MM.1S (cell line): ENCODE results near the gene CRISP1.

Experiments used
- DNase-seq: peaks from one replicate; pipeline ENCODE4 v3.0.0-alpha.2; 2015
- H2AFZ ChIP-seq: fragments of 300-600 bp; sonication (generic); 2 replicates; pipeline ENCODE4 v1.6.0; 2016; ENCODE audit warnings: antibody characterized with exemption, low read length
- H3F3A ChIP-seq: fragments of 300-600 bp; sonication (generic); 2 replicates; pipeline ENCODE4 v1.6.1; 2016; ENCODE audit warnings: mild to moderate bottlenecking, antibody characterized with exemption, low read length, moderate library complexity, mixed read lengths; ENCODE audit not compliant: insufficient read depth
- H3K27ac ChIP-seq: fragments of 300-600 bp; sonication (generic); 2 replicates; pipeline ENCODE4 v1.5.1; 2016; ENCODE audit warnings: mild to moderate bottlenecking, low read length
- H3K27me3 ChIP-seq: fragments of 300-600 bp; sonication (generic); replicated peaks from 2 replicates; pipeline ENCODE4 v1.6.0; 2016; ENCODE audit warnings: low read length; ENCODE audit not compliant: insufficient read depth
- H3K36me3 ChIP-seq: fragments of 300-600 bp; sonication (generic); replicated peaks from 2 replicates; pipeline ENCODE4 v1.6.1; 2016; ENCODE audit warnings: mild to moderate bottlenecking, low read length, mixed read lengths; ENCODE audit not compliant: insufficient read depth
- H3K4me1 ChIP-seq: fragments of 300-600 bp; sonication (generic); 2 replicates; pipeline ENCODE4 v1.6.1; 2016; ENCODE audit warnings: low read length, mixed read lengths
- H3K4me2 ChIP-seq: fragments of 300-600 bp; sonication (generic); 2 replicates; pipeline ENCODE4 v1.6.0; 2016; ENCODE audit warnings: low read depth, low read length
- H3K4me3 ChIP-seq: fragments of 300-600 bp; sonication (generic); 2 replicates; pipeline ENCODE4 v1.5.1; 2016; ENCODE audit warnings: low read length, mixed read lengths
- H3K79me2 ChIP-seq: fragments of 300-600 bp; sonication (generic); 2 replicates; pipeline ENCODE4 v1.6.1; 2016; ENCODE audit warnings: mixed run types, low read length, mixed read lengths
- H3K9ac ChIP-seq: fragments of 300-600 bp; sonication (generic); 2 replicates; pipeline ENCODE4 v1.6.1; 2016; ENCODE audit warnings: low read length, mixed read lengths
- H3K9me2 ChIP-seq: fragments of 300-600 bp; sonication (generic); replicated peaks from 2 replicates; pipeline ENCODE4 v1.6.1; 2016; ENCODE audit warnings: mild to moderate bottlenecking, low read length, mixed read lengths; ENCODE audit not compliant: insufficient read depth
- H3K9me3 ChIP-seq: fragments of 300-600 bp; sonication (generic); replicated peaks from 2 replicates; pipeline ENCODE4 v1.6.1; 2016; ENCODE audit warnings: mild to moderate bottlenecking, low read length, mixed read lengths; ENCODE audit not compliant: insufficient read depth
- H4K20me1 ChIP-seq: fragments of 300-600 bp; sonication (generic); 2 replicates; pipeline ENCODE4 v1.6.1; 2016; ENCODE audit warnings: mild to moderate bottlenecking, low read length, moderate library complexity, mixed read lengths; ENCODE audit not compliant: insufficient read depth
- CTCF ChIP-seq: fragments of 300-600 bp; sonication (generic); IDR thresholded peaks from 2 replicates; pipeline ENCODE4 v1.5.1; 2016; ENCODE audit warnings: antibody characterized with exemption, low read length, mixed read lengths
- EZH2 ChIP-seq: fragments of 300-600 bp; sonication (generic); optimal IDR thresholded peaks from 2 replicates; pipeline ENCODE3; 2017; ENCODE audit warnings: low read depth, mild to moderate bottlenecking, antibody characterized with exemption, low read length, mixed read lengths
- EZH2phosphoT487 ChIP-seq: fragments of 300-600 bp; sonication (generic); IDR thresholded peaks from 2 replicates; pipeline ENCODE4 v1.6.1; 2018; ENCODE audit warnings: antibody characterized with exemption, low read length

CRISP1 gene

GRCh38 chr6:49906526-49906925, 40.2 kb upstream of the CRISP1 start:
- TF ChIP-seq EZH2 = no peak
- TF ChIP-seq CTCF = no peak
- TF ChIP-seq EZH2phosphoT487 = no peak
- no peak for DNase-seq

DNA sequence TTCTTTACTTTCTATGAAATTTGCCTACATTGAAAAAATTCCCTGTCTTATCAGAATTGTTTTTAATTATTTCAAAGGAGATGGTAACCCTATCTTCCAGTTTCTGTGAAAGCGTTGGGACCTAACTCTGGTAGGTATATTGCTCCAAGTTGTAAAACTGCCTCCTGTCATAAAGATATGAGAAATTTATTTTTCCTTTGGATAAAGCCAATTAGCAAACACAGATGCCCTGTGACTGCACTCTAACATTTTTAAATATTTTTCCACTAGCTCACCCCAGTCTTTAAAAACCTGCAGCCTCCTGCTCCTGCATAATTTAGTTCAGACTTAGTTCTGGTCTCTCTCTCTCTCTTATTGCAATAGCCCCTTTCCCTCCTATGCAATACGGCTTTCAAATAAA, 39.0 kb upstream of the CRISP1 start:
- no peaks in the 10 kb centered on the region for H3F3A ChIP-seq
- H3K36me3 ChIP-seq = no peaks in the 10 kb centered on the region
- no peak for DNase-seq
- no peaks in the 10 kb centered on the region for H4K20me1 ChIP-seq
- H3K4me3 ChIP-seq = no peak overlapping the region
- H3K79me2 ChIP-seq = no peaks in the 10 kb centered on the region
- H3K9me3 ChIP-seq = no peaks in the 10 kb centered on the region
- H3K27ac ChIP-seq = no peak overlapping the region
- H3K4me2 ChIP-seq = no peak overlapping the region
- no peak overlapping the region for H2AFZ ChIP-seq
- no peaks in the 10 kb centered on the region for H3K9me2 ChIP-seq
- no peak overlapping the region for H3K9ac ChIP-seq
- no peaks in the 10 kb centered on the region for H3K4me1 ChIP-seq
- no peaks in the 10 kb centered on the region for H3K27me3 ChIP-seq
- TF ChIP-seq CTCF (no peak), EZH2 (no peak), EZH2phosphoT487 (no peak)

More at GRCh38 chr6:49906526-49906925, 40.2 kb upstream of the CRISP1 start:
- Histone ChIP-seq H3K4me2 (no peak overlapping the region), H3K79me2 (no peaks in the 10 kb centered on the region), H3F3A (no peaks in the 10 kb centered on the region), H3K27me3 (no peaks in the 10 kb centered on the region), H3K9ac (no peak overlapping the region), H3K36me3 (no peaks in the 10 kb centered on the region), H3K4me1 (no peaks in the 10 kb centered on the region), H3K9me2 (no peaks in the 10 kb centered on the region), H2AFZ (no peak overlapping the region), H3K4me3 (no peak overlapping the region), H3K27ac (no peak overlapping the region), H3K9me3 (no peaks in the 10 kb centered on the region), H4K20me1 (no peaks in the 10 kb centered on the region)

DNA sequence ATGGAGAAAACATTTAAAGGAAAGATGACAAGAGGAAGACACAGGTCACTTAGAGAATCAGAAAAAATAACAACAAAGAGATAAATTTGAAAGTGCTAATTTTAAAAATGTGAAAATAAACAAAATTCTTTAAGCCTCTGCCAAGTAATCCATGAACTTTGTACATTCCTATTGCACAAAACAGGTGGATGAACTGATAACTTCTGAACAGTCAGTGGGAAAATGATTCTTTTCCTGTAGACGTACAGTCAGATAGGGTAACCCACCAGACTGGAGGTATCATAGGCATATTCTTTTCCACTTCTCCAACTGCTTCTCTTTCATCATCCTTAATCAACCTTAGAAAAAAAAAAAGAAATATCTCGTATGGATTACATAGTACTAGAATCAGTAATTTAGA, 36.5 kb upstream of the CRISP1 start:
- Histone ChIP-seq H3K9ac (no peak overlapping the region), H3K9me3 (no peaks in the 10 kb centered on the region), H3K4me1 (no peaks in the 10 kb centered on the region), H3K79me2 (no peaks in the 10 kb centered on the region), H3K4me2 (no peak overlapping the region), H3K9me2 (no peaks in the 10 kb centered on the region), H3K27ac (no peak overlapping the region), H3K36me3 (no peaks in the 10 kb centered on the region), H3K4me3 (no peak overlapping the region), H3K27me3 (no peaks in the 10 kb centered on the region), H4K20me1 (no peaks in the 10 kb centered on the region), H2AFZ (no peak overlapping the region), H3F3A (no peaks in the 10 kb centered on the region)
- no peak for DNase-seq
- TF ChIP-seq CTCF (no peak), EZH2phosphoT487 (no peak), EZH2 (no peak)
